HepG2 (cell line): Measurements from ENCODE around the gene MITF.

Experiments used
- GABPA ChIP-seq, 2 experiments: IDR thresholded peaks; 2 replicates each; pipeline ENCODE4 v1.6.1; 2011 to 2016; ENCODE audit warnings: low read depth in 2 of 2, low read length in 1 of 2, missing biosample characterization in 1 of 2, missing genetic modification characterization in 1 of 2
- HOXA7 ChIP-seq: sonication (generic); formaldehyde crosslinking; IDR thresholded peaks from 2 replicates; pipeline ENCODE4 v1.8.1; 2022; ENCODE audit warnings: mild to moderate bottlenecking, missing genetic modification reagents, moderate library complexity
- MAFF ChIP-seq: IDR thresholded peaks from 2 replicates; pipeline ENCODE4 v1.6.1; 2011; ENCODE audit warnings: low read depth, low read length, improper control_type of control experiment
- MED8 ChIP-seq: sonication (generic); formaldehyde crosslinking; IDR thresholded peaks from 2 replicates; pipeline ENCODE4 v1.8.1; 2023; ENCODE audit warnings: mild to moderate bottlenecking, missing genetic modification reagents; ENCODE audit not compliant: insufficient replicate concordance
- RORA ChIP-seq: sonication (generic); formaldehyde crosslinking; IDR thresholded peaks from 2 replicates; pipeline ENCODE4 v1.5.0; 2020; ENCODE audit warnings: mild to moderate bottlenecking, missing genetic modification reagents, moderate library complexity
- TAF15 ChIP-seq: fragments of 200-400 bp; formaldehyde crosslinking; IDR thresholded peaks from one replicate; pipeline ENCODE4 v1.6.1; 2018; ENCODE audit warnings: mild to moderate bottlenecking, low read depth, low read length; ENCODE audit not compliant: poor library complexity, severe bottlenecking
- TFE3 ChIP-seq: IDR thresholded peaks from 2 replicates; pipeline ENCODE4 v1.6.1; 2016
- UBTF ChIP-seq: sonication (generic); formaldehyde crosslinking; IDR thresholded peaks from 2 replicates; pipeline ENCODE4 v1.4.0; 2020; ENCODE audit warnings: mild to moderate bottlenecking, missing genetic modification reagents
- YEATS2 ChIP-seq: sonication (generic); formaldehyde crosslinking; IDR thresholded peaks from 2 replicates; pipeline ENCODE4 v1.4.0; 2020; ENCODE audit warnings: missing genetic modification reagents, borderline replicate concordance
- TF ChIP-seq, protein P1 (sequence below): sonication (generic); formaldehyde crosslinking; IDR thresholded peaks from 2 replicates; pipeline ENCODE4 v1.5.0; 2020; ENCODE audit warnings: mild to moderate bottlenecking, missing genetic modification reagents, moderate library complexity
- TF ChIP-seq, protein P2 (sequence below): fragments of 450-650 bp; IDR thresholded peaks from 2 replicates; pipeline ENCODE4 v1.6.1; 2017; ENCODE audit warnings: mild to moderate bottlenecking

DNA sequence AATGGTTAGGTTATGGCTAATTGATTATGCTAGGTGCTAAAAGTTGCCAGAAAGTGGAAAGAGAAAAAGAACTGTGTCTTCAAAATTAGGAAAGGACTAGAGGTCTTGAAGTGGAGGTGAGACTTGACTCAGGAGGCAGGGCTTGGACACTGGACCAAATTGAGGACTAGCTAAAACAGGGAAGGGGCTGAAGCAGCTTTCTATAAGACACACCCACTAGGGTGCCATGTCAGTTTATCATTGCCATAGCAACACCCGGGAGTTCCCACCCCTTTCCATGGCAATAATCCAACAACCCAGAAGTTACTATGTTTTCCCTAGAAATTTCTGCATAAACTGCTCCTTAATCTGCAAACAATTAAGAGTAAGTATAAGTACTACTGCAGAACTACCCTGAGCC lies 42.9 kb upstream of the MITF start:
- TF ChIP-seq, protein P1, sequence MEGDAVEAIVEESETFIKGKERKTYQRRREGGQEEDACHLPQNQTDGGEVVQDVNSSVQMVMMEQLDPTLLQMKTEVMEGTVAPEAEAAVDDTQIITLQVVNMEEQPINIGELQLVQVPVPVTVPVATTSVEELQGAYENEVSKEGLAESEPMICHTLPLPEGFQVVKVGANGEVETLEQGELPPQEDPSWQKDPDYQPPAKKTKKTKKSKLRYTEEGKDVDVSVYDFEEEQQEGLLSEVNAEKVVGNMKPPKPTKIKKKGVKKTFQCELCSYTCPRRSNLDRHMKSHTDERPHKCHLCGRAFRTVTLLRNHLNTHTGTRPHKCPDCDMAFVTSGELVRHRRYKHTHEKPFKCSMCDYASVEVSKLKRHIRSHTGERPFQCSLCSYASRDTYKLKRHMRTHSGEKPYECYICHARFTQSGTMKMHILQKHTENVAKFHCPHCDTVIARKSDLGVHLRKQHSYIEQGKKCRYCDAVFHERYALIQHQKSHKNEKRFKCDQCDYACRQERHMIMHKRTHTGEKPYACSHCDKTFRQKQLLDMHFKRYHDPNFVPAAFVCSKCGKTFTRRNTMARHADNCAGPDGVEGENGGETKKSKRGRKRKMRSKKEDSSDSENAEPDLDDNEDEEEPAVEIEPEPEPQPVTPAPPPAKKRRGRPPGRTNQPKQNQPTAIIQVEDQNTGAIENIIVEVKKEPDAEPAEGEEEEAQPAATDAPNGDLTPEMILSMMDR = no peak
- TF ChIP-seq YEATS2 (no peak), MAFF (no peak), HOXA7 (no peak), RORA (CRISPR knock-in tag) (no peak), TAF15 (no peak), MED8 (CRISPR knock-in tag) (no peak), UBTF (no peak), GABPA (IDR thresholded peaks at IDR 0.05; ENCODE audit: low read depth, low read length) (no peak), GABPA (CRISPR knock-in tag; IDR thresholded peaks at IDR 0.05; ENCODE audit: low read depth) (no peak), TFE3 (CRISPR knock-in tag) (no peak)
- TF ChIP-seq, protein P2, sequence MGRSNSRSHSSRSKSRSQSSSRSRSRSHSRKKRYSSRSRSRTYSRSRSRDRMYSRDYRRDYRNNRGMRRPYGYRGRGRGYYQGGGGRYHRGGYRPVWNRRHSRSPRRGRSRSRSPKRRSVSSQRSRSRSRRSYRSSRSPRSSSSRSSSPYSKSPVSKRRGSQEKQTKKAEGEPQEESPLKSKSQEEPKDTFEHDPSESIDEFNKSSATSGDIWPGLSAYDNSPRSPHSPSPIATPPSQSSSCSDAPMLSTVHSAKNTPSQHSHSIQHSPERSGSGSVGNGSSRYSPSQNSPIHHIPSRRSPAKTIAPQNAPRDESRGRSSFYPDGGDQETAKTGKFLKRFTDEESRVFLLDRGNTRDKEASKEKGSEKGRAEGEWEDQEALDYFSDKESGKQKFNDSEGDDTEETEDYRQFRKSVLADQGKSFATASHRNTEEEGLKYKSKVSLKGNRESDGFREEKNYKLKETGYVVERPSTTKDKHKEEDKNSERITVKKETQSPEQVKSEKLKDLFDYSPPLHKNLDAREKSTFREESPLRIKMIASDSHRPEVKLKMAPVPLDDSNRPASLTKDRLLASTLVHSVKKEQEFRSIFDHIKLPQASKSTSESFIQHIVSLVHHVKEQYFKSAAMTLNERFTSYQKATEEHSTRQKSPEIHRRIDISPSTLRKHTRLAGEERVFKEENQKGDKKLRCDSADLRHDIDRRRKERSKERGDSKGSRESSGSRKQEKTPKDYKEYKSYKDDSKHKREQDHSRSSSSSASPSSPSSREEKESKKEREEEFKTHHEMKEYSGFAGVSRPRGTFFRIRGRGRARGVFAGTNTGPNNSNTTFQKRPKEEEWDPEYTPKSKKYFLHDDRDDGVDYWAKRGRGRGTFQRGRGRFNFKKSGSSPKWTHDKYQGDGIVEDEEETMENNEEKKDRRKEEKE = no peak
